Activated CD4-positive, alpha-beta T cell treated with anti-CD3 and anti-CD28 coated beads for 4 hours (primary cell): Measurements from ENCODE around the gene TRAF1.

Experiments
- DNase-seq, 2 donors: peaks; one replicate each; pipeline ENCODE4 v3.0.0-alpha.2; 2020

The TRAF1 gene

DNA sequence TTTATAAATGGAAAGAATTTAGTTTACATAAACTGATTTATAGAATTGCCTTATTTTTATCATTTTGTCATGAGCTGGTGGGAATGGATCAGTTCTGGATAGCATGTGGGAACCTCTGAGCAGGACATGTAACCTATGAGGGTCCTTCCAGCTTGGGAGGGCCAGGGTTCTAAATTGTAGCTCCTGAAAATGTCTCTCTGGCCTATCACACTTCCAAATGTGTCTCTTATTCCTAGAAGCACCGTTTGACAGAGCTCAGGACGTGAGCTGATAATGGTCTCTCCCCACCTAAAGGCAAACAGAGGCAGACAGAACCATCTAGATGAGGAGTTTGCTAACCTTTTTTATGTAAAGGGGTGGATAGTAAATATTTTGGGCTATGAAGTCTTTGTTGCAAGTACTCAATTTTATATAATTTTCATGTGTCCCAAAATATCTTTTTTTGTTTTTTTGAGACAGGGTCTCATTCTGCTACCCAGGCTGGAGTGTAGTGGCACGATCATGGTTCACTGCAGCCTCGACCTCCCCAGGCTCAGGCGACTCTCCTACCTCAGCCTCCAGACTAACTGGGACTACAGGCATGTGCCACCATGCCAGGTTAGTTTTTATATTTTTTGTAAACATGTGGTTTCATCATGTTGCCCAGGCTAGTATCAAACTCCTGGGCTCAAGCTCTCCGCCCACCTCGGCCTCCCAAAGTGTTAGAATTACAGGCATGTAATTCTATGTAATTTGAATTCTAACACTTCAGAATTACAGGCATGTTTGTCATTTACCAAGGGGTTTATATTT lies 4.0 kb downstream of the TRAF1 start:
- peak; percentile 5 to 8 for DNase-seq

DNA sequence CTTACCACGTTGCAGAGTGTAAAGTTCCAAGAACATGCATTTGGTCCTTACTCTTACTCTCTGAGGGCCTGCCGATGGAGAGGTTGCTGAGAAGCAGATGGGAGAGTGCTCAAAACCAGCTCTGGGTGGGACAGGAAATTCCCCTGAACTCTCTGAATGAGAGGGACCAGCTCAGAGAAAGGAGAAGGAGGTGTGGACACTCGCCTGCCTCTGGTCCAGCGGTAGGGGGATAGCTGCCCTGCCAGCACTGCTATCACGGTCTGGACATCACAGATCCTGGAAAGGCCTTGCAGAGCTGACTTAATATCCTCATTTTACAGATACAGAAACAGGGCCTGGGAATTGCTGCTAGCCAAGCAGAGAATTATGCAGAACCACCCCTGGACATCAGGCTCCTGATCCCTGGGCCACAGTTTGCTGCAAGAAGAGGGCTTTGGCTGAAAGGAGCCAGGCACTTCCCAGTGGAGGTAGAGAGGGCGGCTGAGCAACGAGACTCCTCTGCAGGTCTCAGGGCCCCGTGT lies 4.9 kb downstream of the TRAF1 start:
- peak; percentile 14 to 21 for DNase-seq

DNA sequence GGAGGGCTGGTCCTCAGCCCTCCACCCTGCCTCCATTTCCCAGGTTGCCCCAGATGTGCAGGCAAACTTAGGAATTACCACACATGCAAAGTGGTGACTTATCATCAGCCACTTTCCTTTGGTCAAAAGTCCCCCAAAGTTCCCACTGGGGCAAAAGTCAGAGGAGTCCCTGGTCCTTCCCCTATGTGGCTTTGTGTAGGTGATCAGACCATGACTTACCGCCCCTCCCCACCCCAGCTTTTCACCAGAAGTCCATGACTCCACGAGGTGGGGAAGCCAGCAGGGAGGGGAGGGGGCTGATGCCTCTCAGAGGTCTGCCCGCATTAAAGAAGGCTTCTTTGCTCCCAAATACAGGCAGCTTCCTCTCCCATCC lies 5.8 kb downstream of the TRAF1 start:
- DNase-seq: peak; percentile 48 to 51

DNA sequence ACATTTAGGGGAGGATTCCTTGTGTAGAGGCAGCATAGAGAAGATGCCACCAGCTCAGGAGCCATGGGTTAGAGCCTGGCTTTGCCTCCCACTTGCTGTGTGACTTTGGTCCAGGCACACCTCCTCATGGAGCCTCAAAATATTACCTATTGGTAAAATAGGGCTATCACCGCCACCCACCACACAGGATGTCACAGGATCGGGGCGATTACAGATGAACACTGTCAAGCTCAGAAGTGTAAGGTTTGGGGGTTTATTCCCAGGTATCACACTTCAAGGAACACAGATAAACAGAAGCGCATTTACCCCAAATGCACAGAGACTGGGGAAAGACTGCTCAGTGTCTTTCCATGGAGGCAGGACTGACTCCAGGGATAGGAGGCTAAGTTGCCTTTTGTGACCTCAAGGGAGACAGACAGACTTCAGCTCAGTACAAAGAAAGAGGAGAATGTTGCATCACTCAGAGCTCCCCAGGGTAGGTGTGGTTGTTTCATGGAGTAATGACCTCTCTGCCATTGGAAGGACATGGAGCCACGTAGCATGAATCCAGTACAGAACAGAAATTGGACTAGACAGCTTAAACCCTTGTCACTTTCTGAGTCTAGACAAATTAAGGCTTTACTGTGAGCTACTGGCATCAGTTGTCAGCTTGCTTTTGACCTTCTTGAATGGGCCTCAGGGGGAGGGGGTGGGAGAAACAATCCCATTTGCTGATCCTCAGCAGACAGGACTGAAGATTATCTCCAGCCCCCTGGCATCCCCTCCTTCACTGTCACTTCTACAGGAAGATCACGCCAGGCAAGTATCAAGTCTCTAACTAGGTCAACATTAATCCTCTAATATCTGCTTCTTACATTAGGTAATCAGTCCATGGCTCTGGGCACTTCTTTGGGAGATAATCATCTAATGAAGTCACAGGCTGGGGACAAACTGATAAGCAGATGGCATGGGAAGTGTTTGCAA lies 6.5 kb downstream of the TRAF1 start:
- peak; percentile 18 to 25 for DNase-seq

DNA sequence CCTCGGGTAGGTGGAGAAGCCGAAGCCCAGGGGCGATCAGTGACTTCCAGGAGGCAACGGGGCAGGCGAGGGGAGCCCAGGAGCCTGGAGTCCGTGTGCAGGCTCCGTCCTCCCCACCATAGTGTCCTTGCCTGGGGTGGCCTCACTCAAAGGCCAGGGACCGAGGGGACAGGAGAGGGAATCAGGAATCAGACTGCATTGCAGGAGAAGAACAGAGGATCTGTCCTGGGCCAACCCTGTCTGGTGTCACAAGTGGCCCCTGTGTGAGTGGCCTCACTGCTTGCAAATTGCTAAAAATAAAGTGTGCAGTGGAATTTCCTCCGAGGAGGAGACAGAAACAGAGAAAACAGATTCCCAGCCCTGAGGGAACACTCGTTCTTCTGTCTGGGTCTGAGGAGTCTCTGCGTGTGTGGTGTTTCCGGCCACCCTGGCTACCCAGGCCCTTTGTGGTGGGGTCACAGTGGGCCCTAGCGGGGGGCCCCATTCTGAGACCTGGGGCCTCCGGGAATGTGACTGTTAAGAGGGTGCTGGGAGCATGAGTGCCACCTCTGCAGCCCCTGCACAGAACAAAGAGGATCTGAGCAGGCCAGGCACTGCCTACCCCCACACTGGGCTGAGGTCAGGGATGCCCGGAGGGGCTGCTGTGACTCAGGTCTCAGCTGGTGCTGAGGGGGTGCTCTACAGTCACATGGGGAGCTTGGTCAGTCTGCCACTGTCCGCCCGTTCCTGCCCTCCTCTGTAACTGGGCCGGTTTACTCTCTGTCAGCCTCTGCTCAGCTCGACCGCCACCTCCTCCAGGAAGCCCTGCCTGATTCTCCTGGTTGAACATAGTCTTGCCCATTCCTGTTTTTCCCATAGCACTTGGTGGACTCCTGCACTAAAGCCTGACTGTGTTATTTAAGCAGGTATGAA lies 7.4 kb downstream of the TRAF1 start:
- peak; percentile 25 to 31 for DNase-seq

DNA sequence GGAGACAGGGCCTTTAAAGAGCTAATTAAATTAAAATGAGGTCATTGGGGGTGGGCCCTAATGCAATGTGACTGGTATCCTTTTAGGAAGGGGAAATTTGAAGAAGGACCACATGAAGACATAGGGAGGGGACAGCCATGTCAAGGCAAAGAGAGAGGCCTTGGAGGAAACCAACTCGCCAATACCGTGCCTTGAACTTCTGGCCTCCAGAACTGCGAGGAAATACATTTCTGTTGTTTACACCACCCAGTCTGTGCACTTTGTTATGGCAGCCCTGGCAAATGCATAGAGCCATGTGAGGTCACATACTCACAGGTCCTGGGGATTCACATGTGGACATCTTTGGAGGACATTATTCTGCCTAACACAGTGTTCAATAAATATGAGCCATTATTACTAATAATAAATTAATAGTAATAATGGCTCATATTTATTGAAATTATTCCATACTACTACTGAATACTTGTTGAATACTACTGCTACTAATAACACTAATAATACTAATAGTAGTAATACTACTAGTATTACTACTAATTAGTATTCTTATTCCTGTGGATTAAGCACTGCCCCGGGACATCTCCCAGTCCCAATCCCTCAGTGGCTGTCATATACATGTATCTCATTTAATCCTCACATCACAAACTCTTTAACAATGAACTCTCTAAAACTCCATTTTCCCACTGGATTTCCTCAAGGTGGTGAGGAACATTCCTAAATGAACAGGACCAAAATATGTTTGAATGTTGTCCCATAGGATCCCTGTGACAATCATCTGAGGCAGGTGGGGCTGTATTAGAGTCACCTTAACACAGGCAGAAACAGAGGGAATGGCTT lies 8.4 kb downstream of the TRAF1 start:
- DNase-seq: peak in 1 of 2 donors; percentile 11

DNA sequence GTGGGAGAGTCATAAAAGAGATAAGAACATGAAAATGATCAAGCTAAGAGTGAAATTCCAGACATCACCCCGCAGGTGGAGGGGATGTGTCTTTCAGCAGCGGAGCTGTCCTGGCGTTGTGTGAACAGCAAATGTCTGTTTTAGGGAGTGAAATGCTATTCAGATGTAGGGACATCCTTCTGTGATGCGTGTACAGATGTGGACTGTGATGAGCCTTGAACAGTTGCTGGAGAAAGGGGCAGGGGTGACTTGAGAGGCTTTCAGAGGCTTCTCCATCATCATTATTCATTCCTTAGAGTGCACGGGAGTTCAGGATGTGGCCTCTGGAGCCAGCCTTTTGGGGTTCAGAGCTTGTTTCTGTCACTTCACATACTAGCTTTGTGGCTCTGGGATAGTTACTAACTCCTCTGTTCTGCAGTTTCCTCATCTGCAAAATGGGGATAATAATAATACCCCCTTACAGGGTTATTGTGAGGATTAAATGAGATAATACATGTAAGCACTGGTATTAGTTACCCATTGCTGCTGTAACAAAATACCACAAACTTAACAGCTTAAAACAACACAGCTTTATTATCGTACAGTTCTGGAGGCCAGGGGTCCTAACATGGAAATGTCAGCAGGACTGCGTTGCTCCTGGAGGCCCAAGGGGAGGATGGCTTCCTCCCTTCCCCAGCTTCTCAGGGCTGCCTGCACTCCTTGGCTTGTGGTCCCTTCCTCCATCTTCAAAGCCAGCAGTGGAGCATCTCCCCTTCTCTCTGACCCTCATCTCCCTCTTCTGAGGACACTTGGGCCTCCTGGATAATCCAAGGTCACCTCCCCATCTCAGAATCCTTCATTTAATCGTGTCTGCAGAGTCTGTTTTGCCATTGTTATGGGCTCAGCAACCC lies 9.4 kb downstream of the TRAF1 start:
- DNase-seq: peak; percentile 4 to 20

DNA sequence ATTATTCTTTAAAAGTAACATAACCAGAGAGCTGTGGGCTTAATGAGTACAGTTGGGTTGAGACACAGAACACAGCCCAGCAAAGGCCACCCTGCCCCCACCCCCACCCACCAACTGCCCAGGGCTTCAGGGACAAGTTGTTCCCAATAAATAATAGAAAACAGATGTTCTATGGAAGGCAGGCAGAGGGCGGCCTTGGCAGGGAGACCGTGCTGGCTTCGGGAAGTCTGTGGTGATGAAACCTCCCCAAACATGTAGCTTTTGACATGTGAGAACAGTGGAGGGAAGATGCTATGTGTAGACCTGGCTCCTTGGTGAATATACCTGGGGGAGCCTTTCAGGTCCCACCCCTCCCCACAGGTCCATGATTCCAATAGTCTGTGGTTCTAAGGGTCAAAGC lies 10.0 kb downstream of the TRAF1 start:
- DNase-seq: peak in 1 of 2 donors; percentile 5

DNA sequence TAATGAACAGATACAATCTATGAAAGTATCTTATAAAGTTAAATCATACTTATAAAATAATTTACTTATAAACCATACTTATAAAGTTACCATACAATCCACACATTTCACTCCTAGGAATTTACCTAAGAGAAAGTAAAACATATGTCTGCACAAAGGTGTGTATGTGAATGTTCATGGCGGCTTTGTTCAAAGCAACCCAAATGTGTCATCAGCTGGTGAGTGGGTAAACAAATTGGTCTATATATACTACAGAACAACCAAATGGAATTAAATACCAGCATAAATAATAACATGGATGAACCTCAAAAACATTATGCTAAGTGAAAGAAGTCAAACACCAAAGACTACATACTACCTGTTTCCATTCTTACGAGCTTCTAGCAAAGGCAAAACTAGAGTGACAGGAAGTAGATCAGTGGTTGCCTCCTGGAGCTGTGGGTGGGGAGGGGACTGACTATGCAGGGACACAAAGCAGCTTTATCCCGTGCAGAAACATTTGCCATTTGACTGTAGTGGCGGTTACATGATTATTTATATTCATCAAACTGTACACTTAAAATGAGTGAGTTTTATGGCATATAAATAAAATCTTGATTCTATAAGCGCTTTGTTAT lies 10.6 kb downstream of the TRAF1 start:
- peak; percentile 44 to 47 for DNase-seq

DNA sequence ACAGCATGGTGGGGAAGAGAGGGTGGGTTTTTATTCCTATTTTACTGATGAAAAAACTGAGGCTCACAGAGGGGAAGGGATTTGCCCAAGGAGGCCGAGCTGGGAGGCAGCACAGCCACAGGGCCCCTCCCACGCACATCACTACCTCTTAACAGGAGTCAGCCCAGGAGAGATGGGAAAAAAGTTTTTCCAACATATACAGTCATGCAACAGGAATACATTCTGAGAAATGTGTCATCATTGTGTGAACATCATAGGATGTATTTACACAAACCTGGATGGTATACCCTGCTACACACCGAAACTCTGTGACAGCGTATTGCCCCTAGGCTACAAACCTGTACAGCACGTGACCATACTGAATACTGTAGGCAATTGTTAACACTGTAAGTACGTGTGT lies 11.6 kb downstream of the TRAF1 start:
- DNase-seq: no peak

DNA sequence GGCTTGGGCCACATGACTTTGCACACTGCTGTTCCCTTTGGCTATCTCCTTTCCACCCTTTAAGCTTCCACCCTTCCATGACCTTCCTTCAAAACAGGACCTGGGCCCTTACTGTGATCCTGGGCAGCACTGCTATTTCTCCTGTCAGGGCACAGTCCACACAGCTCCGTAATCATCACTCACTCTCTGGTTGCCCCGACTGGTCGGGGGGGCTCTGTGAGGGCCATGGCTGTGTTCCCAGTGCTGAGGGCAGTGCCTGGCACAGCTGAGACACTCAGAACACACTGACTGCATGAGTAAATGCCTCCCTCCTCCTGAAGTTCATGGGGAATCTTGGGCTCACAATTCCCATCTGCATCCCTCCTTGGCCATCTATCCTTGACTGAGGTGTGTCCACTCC lies 12.2 kb downstream of the TRAF1 start:
- DNase-seq: no peak

DNA sequence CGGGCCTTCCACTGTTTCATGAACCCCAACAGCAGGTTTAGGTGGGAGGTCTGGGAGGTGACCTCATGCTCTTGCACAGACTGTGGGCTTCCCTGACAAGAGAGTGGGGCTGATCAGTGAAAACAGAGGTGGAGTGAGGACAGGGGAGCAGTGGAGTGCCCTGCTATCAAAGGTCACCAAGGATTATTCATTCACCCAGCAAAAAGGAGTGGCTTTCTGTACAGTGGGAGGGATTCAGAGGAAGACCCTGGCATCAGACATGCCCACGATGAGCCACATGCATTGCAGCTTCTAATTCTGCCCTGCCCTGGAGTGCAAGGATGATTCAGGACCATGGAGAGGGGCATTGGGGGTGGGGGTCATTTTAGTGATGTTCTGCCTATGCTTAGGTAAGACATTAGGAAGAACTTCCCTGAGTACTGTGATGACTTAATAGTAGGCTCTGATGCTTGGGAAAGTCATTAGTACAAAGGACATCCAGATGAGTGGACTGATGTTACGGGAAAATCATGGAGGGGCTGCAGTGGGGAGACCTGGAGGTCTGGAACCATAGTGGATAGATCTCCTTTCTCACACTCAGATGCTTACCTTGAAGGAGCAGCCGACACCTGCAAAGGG lies 12.8 kb downstream of the TRAF1 start:
- DNase-seq: peak in 1 of 2 donors; percentile 41

DNA sequence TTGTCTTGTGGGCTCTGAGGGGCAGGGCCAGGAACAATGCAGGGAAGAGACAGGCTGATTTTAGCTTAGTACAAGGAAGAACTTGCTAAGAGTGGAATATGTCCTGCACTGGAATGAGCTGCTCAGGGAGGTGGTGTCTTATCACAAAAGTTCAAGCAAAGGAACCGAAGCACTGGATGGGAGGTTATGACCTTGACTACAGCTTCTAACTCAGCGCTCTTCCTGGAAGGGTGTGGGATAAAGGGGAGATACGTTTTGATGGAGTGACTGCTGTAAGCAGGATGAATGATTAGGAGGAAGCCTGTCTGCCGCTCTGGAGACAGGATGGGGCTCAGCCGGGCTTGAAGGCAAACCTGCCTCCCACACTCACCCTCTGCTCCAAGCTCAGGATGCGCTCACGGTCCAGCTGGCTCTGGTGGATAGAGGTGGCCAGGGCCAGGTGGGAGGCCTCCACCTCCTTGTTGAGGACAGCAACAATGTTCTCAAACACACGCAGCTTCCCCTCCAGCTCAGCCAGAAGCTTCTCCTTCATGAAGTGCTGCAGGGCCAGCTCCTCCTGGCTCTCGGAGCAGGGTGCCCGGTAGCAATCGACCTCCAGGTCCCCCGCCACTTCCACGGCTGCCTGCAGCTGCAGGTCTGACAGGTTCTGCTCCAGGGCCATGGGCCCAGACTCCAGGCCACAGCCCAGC lies 13.5 kb downstream of the TRAF1 start:
- DNase-seq: no peak

DNA sequence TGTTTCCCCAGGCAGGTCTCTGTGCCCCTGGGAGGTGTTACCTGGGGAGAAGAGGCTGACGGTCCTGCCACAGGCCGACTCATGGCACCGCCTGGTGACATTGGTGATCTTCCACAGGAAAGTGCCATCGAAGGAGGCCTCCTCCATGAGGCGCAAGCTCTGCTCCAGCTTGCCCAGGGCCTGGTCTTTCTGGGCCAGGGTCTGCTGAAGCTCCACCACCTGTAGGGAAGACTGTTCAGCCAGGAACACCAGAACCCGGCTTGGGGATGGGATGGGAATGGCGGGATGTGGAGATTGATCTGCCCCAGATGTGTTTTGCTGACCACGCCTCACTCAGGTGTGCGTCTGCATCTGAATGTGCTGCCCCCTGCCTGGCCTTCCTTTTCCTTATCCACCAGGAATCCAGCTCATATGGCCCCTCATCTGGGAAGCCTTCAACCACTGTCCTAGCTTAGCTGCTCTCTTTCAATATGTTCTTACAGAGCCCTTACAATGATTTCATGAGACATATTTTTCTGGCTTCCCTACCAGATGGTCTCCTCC lies 15.2 kb downstream of the TRAF1 start:
- DNase-seq: no peak

DNA sequence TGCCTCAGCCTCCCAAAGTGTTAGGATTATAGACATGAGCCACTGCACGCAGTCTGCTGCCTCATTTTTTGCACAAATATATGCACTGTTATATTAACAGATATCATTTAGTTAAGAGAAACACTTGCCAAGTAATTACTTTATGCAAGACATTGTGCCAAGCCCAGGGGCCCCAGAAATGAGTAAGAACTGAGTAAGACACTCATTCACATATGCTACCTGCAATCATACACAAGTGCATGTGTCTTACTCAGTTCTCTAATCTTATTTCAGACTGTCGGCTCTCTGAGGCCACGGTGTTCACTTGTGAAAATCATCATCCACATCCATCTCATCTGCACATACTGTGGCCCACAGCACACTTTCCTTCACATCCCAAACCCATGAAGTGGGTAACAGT lies 16.0 kb downstream of the TRAF1 start:
- peak in 1 of 2 donors; percentile 25 for DNase-seq

DNA sequence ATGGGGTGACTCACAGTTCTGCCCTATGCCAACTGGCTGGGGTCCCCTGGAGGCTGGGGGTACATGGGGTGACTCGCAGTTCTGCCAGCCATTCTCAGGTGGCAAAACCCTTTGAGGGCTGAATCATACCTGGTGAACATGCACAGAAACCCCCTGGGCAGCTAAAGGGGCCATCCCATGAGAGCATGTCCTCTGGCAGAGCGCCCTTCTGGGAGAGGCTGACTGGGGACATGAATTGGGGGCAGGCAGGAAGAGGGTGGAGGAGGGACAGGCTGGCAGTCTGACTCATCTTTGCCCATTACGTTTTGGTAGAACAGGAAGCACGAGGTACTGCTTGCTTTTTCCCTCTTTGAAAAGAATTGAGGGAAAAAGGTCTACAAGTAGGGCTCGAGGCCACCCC lies 16.7 kb downstream of the TRAF1 start:
- peak; percentile 74 to 81 for DNase-seq

DNA sequence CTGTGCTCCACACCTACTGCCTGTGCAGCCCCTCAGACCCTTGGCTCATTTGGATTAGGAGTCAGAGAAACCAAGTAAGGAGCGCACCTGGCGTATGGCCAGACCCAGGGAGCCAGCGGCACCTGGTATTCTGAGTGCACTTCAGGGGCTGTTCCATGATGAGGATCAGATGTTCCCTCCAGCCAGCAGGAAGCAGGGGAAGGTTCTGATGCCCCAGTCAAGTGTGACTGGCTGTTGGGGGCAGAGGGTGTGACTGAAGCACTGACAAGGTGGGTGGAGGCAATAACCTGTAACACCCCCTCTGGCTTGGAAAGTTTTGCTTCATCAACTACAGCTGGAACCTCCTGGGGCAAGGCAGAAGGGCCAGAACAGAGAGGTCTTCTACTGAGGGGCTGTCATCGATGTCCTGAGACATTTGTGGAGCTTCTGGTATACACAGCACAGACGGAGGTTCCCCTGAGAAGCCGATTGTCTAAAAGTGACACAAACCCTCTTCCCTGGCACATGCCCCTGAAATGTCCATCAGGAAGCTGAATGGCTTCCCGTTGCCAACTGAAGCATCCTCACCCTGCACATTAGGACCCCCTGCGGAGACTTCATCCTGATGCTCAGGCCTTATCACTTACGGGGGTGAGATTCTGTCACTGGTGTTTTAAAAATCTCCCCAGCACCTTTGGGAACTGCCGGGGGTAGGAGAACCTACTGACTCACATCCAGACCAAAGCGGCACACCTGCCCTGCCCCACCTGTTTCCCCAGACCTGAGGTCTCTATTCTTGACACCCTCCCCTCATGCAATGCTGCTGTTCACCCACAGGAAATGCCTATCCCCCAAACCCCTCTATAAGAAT lies 21.1 kb downstream of the TRAF1 start:
- peak in 1 of 2 donors; percentile 41 for DNase-seq

DNA sequence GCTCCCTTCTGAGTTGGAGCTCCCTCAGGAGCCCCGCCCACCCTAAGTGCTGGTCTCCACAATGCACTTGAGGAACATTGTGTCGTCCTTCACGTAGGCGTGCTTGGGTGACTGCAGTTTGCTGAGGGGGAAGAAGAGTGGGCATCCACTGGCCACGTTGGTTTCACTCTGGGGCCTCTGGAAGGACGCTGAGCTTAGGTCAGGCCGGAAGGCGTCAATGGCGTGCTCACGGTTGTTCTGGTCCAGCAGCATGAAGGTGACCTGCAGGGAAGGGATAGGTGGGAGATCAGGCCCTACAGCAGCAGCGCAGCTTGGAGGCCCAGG lies 21.7 kb downstream of the TRAF1 start:
- DNase-seq: no peak
